GM18867 (cell line): ENCODE data around the gene RNF215.

ENCODE experiments used
- ATAC-seq: cut with Tn5 transposase; IDR thresholded peaks from one replicate; pipeline ENCODE4 v1.9.1; 2021; ENCODE audit warnings: mild to moderate bottlenecking, moderate library complexity; ENCODE audit not compliant: unreplicated experiment

Gene RNF215

GRCh38 chr22:30386960-30387827 is at the start of gene RNF215:
TSS of gene RNF215 (minus strand) at chr22:30387411. CDS start at chr22:30387313, 98 bp downstream.
- ATAC-seq = peak; percentile 74

GRCh38 chr22:30436196-30436595 is 49.0 kb upstream of the RNF215 start:
- no peak for ATAC-seq

GRCh38 chr22:30435674-30436126 is 48.5 kb upstream of the RNF215 start:
- no peak for ATAC-seq

GRCh38 chr22:30434843-30435242 is 47.6 kb upstream of the RNF215 start:
- ATAC-seq = no peak

GRCh38 chr22:30433773-30434172 is 46.6 kb upstream of the RNF215 start:
- ATAC-seq = no peak

- ATAC-seq = no peak
Observed at GRCh38 chr22:30433227-30433626, 46.0 kb upstream of the RNF215 start.

GRCh38 chr22:30432520-30432919 is 45.3 kb upstream of the RNF215 start:
- no peak for ATAC-seq

- ATAC-seq = no peak
Observed at GRCh38 chr22:30432096-30432495, 44.9 kb upstream of the RNF215 start.

GRCh38 chr22:30430933-30431332 is 43.7 kb upstream of the RNF215 start:
- ATAC-seq = no peak

- ATAC-seq = no peak
Observed at GRCh38 chr22:30429887-30430286, 42.7 kb upstream of the RNF215 start.

- no peak for ATAC-seq
Observed at GRCh38 chr22:30427871-30428270, 40.7 kb upstream of the RNF215 start.

- ATAC-seq = no peak
Observed at GRCh38 chr22:30426388-30427353, 39.5 kb upstream of the RNF215 start.

- ATAC-seq = no peak
Observed at GRCh38 chr22:30425616-30426387, 38.6 kb upstream of the RNF215 start, which contains the start of gene MTFP1. TSS of gene MTFP1 (plus strand) at chr22:30425768. CDS start at chr22:30425880, 112 bp downstream.

- no peak for ATAC-seq
Observed at GRCh38 chr22:30425327-30425615, 38.1 kb upstream of the RNF215 start.

GRCh38 chr22:30424534-30425326 is 37.5 kb upstream of the RNF215 start:
- no peak for ATAC-seq

GRCh38 chr22:30423959-30424533 is 36.8 kb upstream of the RNF215 start:
- ATAC-seq = peak; percentile 74

- peak; percentile 27 for ATAC-seq
Observed at GRCh38 chr22:30423301-30423958, 36.2 kb upstream of the RNF215 start.

GRCh38 chr22:30422481-30423300 is 35.5 kb upstream of the RNF215 start:
- no peak for ATAC-seq
